GM12891 (cell line): ENCODE measurements around the gene ACSL5.
"Not testable (repeated sequence)": the region's sequence is repeated elsewhere in the genome, so short reads cannot be mapped to it uniquely, and the experiment has no call there.

Experiments
- POLR2A ChIP-seq: IDR thresholded peaks from 2 replicates; pipeline ENCODE4 v1.6.1; 2011; ENCODE audit warnings: low read depth, low read length, control low read depth
- POLR2AphosphoS5 ChIP-seq: IDR thresholded peaks from 2 replicates; pipeline ENCODE4 v1.6.1; 2011; ENCODE audit warnings: low read depth, low read length, control low read depth
- TAF1 ChIP-seq: IDR thresholded peaks from 2 replicates; pipeline ENCODE4 v1.6.1; 2011; ENCODE audit warnings: low read depth, low read length, control low read depth

DNA sequence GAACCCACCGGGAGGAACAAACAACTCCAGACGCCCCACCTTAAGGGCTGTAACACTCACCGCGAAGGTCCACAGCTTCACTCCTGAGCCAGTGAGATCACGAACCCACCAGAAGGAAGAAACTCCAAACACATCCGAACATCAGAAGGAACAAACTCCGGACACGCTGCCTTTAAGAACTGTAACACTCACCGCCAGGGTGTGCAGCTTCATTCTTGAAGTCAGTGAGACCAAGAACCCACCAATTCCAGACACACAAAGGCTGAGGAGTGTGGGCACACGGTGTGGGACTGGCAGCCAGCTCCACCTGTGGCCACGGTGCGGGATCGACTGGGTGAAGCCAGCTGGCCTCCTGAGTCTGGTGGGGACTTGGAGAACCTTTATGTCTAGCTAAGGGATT is 2.6 kb upstream of the ACSL5 start:
- not testable (repeated sequence) for TF ChIP-seq POLR2A, TAF1, POLR2AphosphoS5
